Activated CD8-positive, alpha-beta memory T cell treated with anti-CD3 and anti-CD28 coated beads, Interleukin-2, amount 50 U/mL, for 48 hours (primary cell): ENCODE results near the gene TYK2.

Experiments
- DNase-seq: peaks from one replicate; pipeline ENCODE4 v3.0.0-alpha.2; 2020

Gene TYK2

DNA sequence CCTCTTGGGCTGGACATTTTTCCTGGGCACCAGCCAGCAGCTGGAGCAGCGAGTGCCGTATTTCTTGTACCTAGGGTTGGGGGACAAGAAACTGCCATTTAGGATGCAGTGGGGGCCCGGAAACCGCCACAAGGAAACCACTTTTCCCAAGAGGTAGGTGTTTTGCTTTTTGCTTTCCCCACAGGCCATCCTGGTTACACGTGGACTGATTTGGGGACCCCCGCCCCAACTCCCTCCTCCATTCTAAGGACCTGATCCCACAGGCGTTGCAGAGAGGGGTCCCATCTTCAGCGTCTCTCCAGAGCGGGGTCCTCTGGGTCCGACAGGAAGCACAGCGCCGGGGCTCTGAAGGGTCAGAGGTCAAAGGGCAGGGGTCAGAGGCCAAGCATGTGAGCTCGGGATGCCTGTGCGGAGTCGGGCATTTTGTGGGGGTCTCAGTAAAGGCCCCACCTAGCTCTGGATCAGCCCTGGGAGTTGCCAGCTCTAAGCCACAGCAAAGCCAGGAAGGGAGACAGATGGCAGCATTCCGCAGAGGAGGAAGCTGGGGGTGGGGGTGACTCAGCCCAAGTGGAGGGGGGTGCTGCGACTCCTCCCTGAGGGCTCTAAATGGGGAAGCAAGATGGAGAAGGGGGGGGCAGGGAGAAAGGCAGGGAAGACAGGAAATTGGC, 75.1 kb downstream of the TYK2 start:
- DNase-seq: no peak
